GM21737 (cell line): ENCODE measurements around the gene PPP1R2B.
"Not testable (repeated sequence)": the region's sequence is repeated elsewhere in the genome, so short reads cannot be mapped to it uniquely, and the experiment has no call there.

Source experiments
- ATAC-seq: cut with Tn5 transposase; IDR thresholded peaks from one replicate; pipeline ENCODE4 v1.9.1; 2021; ENCODE audit warnings: mild to moderate bottlenecking, moderate library complexity; ENCODE audit not compliant: unreplicated experiment

Gene PPP1R2B

GRCh38 chr5:156850206-156850751 lies at the start of gene PPP1R2B:
Gene PPP1R2B, plus strand, starts transcription at chr5:156850295. Its CDS starts 268 bp downstream, at chr5:156850563.
- ATAC-seq: no peak

GRCh38 chr5:156800929-156801328 lies 49.2 kb upstream of the PPP1R2B start:
- ATAC-seq: no peak

GRCh38 chr5:156802501-156802900 lies 47.6 kb upstream of the PPP1R2B start:
- no peak for ATAC-seq

GRCh38 chr5:156803404-156803803 lies 46.7 kb upstream of the PPP1R2B start:
- ATAC-seq: no peak

- no peak for ATAC-seq
Observed at GRCh38 chr5:156812959-156813358, 37.1 kb upstream of the PPP1R2B start.

GRCh38 chr5:156815988-156816599 lies 34.0 kb upstream of the PPP1R2B start:
- ATAC-seq: no peak

GRCh38 chr5:156819537-156819936 lies 30.6 kb upstream of the PPP1R2B start:
- no peak for ATAC-seq

- ATAC-seq: no peak
Observed at GRCh38 chr5:156819967-156820581, 30.0 kb upstream of the PPP1R2B start.

GRCh38 chr5:156824241-156824640 lies 25.9 kb upstream of the PPP1R2B start:
- no peak for ATAC-seq

GRCh38 chr5:156824800-156825199 lies 25.3 kb upstream of the PPP1R2B start:
- no peak for ATAC-seq

GRCh38 chr5:156825688-156826087 lies 24.4 kb upstream of the PPP1R2B start:
- no peak for ATAC-seq

- ATAC-seq: peak; percentile 84
Observed at GRCh38 chr5:156826150-156826549, 23.9 kb upstream of the PPP1R2B start.

- no peak for ATAC-seq
Observed at GRCh38 chr5:156834916-156835315, 15.2 kb upstream of the PPP1R2B start.

GRCh38 chr5:156835905-156836304 lies 14.2 kb upstream of the PPP1R2B start:
- ATAC-seq: no peak

- no peak for ATAC-seq
Observed at GRCh38 chr5:156836846-156837245, 13.2 kb upstream of the PPP1R2B start.

GRCh38 chr5:156838961-156839360 lies 11.1 kb upstream of the PPP1R2B start:
- ATAC-seq: no peak

GRCh38 chr5:156841737-156842136 lies 8.4 kb upstream of the PPP1R2B start:
- no peak for ATAC-seq

- no peak for ATAC-seq
Observed at GRCh38 chr5:156846914-156847313, 3.2 kb upstream of the PPP1R2B start.

GRCh38 chr5:156848447-156848846 lies 1.6 kb upstream of the PPP1R2B start:
- ATAC-seq: not testable (repeated sequence)

GRCh38 chr5:156851880-156852279 lies 1.8 kb downstream of the PPP1R2B start:
- ATAC-seq: no peak

GRCh38 chr5:156853055-156853454 lies 3.0 kb downstream of the PPP1R2B start:
- ATAC-seq: not testable (repeated sequence)

GRCh38 chr5:156865427-156865826 lies 15.3 kb downstream of the PPP1R2B start:
- no peak for ATAC-seq

- ATAC-seq: no peak
Observed at GRCh38 chr5:156870498-156870839, 20.4 kb downstream of the PPP1R2B start.
